ENCODE measurements around the gene TPP2.

DNA sequence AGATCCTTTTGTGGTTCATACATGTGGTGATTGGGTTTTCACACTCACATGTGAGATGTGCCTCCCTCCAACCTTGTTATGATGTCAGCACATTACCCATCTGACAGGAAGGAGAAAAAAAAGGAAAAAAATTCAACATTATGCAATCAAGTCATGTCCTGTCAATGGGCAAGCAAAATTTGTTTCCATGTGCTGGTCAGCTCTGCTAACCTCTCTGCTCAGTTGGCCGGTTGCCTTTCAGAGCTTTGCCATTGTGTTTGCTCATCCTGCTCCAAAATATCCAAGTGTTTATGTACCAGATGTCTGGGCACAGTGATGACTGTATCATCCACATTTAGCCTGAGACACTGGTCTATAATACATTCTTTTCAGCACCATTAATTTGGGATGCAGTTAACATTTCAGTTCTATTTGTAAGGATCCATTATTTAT lies 125.0 kb downstream of the TPP2 start:
- TF ChIP-seq, protein P1, sequence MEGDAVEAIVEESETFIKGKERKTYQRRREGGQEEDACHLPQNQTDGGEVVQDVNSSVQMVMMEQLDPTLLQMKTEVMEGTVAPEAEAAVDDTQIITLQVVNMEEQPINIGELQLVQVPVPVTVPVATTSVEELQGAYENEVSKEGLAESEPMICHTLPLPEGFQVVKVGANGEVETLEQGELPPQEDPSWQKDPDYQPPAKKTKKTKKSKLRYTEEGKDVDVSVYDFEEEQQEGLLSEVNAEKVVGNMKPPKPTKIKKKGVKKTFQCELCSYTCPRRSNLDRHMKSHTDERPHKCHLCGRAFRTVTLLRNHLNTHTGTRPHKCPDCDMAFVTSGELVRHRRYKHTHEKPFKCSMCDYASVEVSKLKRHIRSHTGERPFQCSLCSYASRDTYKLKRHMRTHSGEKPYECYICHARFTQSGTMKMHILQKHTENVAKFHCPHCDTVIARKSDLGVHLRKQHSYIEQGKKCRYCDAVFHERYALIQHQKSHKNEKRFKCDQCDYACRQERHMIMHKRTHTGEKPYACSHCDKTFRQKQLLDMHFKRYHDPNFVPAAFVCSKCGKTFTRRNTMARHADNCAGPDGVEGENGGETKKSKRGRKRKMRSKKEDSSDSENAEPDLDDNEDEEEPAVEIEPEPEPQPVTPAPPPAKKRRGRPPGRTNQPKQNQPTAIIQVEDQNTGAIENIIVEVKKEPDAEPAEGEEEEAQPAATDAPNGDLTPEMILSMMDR (IDR thresholded peaks at IDR 0.05): no peak
- TF ChIP-seq EP300 (IDR thresholded peaks at IDR 0.05): no peak
- no peak for TF ChIP-seq POLR2AphosphoS5 (IDR thresholded peaks at IDR 0.05)
- no peak for TF ChIP-seq POLR2A (IDR thresholded peaks at IDR 0.05)

Data from suprapubic skin (tissue), 4 donors.